Esophagus squamous epithelium (tissue), 5 donors: Measurements from ENCODE around the gene KANK3. TPM values are rescaled to one million over a fixed set of nuclear protein-coding genes. Genes with fewer than 3 reads are reported as not detected.
"Not testable (repeated sequence)": the region's sequence is repeated elsewhere in the genome, so short reads cannot be mapped to it uniquely, and the experiment has no call there.

Source experiments
- DNase-seq: peaks from one replicate; lab custom pipeline; 2025; lab: John Stamatoyannopoulos, UW
- H3K27ac ChIP-seq, 4 donors: fragments of 200-600 bp; sonication (generic); one replicate each; pipeline ENCODE4 v1.5.1; 2016 to 2019; ENCODE audit warnings: mild to moderate bottlenecking in 1 of 4
- H3K27me3 ChIP-seq, 4 donors: fragments of 200-600 bp; sonication (generic); 1 replicate in 3 of 4; 2 replicates in 1 of 4; pipeline versions ENCODE4 v1.5.1 to v1.6.0; 2017 to 2021; ENCODE audit warnings: antibody characterized with exemption in 1 of 4
- H3K36me3 ChIP-seq, 3 donors: fragments of 200-600 bp; sonication (generic); one replicate each; pipeline ENCODE4 v1.5.1; 2016 to 2019
- H3K4me1 ChIP-seq, 3 donors: fragments of 200-600 bp; sonication (generic); one replicate each; pipeline ENCODE4 v1.5.1; 2017 to 2019
- H3K4me3 ChIP-seq, 4 donors: fragments of 200-600 bp; sonication (generic); 1 replicate in 3 of 4; 2 replicates in 1 of 4; pipeline ENCODE4 v1.5.1; 2016 to 2019; ENCODE audit warnings: mild to moderate bottlenecking in 2 of 4, moderate library complexity in 1 of 4
- H3K9me3 ChIP-seq, 3 donors: fragments of 200-600 bp; sonication (generic); one replicate each; pipeline ENCODE4 v1.5.1; 2016 to 2019
- CTCF ChIP-seq, 6 experiments: fragments of 450-650 bp in 4 of 6; fragments of 200-600 bp in 2 of 6; sonication (generic) in 2 of 6; IDR thresholded peaks; one replicate each; pipeline ENCODE4 v1.5.1; 2016 to 2019; ENCODE audit warnings: antibody characterized with exemption in 6 of 6, mild to moderate bottlenecking in 4 of 6, moderate library complexity in 4 of 6
- POLR2A ChIP-seq, 4 donors: fragments of 450-650 bp; IDR thresholded peaks; one replicate each; pipeline ENCODE4 v1.6.1; 2017; ENCODE audit warnings: antibody characterized with exemption in 4 of 4, mild to moderate bottlenecking in 4 of 4, moderate library complexity in 3 of 4
- WGBS, 2 donors: methylation state at CpG; one replicate each; pipeline ENCODE4 v1.1.5; 2018; 5-methylcytosine and 5-hydroxymethylcytosine counted together
- intact Hi-C: fragments of 100-400 bp; cut with DNase I; formaldehyde crosslinking; loops from one replicate; pipeline ENCODE4 v1.15.0; 2022
- total RNA-seq, 4 donors: library from RNA; depleted of rRNA; stranded (reverse); fragments of >200 nt; gene quantifications; one replicate each; pipeline ENCODE4 v1.1.0, GENCODE V29; 2016
- donor health status: DM: yes; HTN: yes; CAD: no.

The KANK3 gene
- total RNA-seq, 4 donors from 2014 or later, result 2.9 to 8.8 (median 4.4) TPM

DNA sequence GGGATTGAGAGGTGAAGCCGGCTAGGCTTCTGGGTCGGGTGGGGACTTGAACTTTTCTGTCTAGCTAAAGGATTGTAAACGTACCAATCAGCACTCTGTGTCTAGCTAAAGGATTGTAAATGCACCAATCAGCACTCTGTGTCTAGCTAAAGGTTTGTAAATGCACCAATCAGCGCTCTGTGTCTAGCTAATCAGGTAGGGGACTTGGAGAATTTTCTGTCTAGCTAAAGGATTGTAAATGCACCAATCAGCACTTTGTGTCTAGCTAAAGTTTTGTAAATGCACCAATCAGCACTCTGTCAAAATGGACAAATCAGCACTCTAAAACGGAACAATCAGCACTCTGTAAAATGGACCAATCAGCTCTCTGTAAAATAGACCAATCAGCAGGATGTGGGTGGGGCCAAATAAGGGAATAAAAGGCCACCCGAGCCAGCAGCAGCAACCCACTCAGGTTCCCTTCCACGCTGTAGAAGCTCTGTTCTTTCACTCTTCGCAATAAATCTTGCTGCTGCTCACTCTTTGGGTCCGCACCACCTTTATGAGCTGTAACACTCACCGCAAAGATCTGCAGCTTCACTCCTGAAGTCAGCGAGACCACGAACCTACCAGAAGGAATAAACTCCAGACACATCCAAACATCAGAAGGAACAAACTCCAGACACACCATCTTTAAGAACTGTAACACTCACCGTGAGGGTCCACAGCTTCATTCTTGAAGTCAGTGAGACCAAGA, 36.3 kb upstream of the KANK3 start:
- H3K4me1 ChIP-seq, result peaks cover 0 to 14% (median 2%) of the 10 kb centered on the region in 3 donors
- H3K27ac ChIP-seq, H3K9me3 ChIP-seq, H3K27me3 ChIP-seq, DNase-seq, intact Hi-C loops, H3K4me3 ChIP-seq: not testable (repeated sequence)
- WGBS, 2 donors, result 94% methylated on average over 13 of the region's 13 CpGs
- H3K36me3 ChIP-seq, result peaks cover 0 to 34% (median 2%) of the 10 kb centered on the region in 3 donors

GRCh38 chr19:8377598-8377997, 34.5 kb upstream of the KANK3 start:
- TF ChIP-seq POLR2A (IDR thresholded peaks at IDR 0.05) (no peak), CTCF (IDR thresholded peaks at IDR 0.05) (no peak)
- WGBS, 2 donors, result no CpG with 5 or more reads among the region's 1 CpG

DNA sequence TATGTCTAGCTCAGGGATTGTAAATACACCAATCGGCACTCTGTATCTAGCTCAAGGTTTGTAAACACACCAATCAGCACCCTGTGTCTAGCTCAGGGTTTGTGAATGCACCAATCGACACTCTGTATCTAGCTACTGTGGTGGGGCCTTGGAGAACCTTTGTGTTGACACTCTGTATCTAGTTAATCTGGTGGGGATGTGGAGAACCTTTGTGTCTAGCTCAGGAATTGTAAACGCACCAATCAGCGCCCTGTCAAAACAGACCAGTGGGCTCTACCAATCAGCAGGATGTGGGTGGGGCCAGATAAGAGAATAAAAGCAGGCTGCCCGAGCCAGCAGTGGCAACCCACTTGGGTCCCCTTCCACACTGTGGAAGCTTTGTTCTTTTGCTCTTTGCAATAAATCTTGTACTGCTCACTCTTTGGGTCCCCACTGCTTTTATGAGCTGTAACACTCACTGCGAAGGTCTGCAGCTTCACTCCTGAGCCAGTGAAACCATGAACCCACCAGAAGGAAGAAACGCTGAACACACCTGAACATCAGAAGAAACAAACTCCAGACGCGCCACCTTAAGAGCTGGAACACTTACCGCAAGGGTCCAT, 33.4 kb upstream of the KANK3 start:
- H3K36me3 ChIP-seq, result peaks cover 0 to 62% (median 7%) of the 10 kb centered on the region in 3 donors
- H3K4me3 ChIP-seq, H3K4me1 ChIP-seq, DNase-seq, H3K27ac ChIP-seq, H3K27me3 ChIP-seq, intact Hi-C loops, H3K9me3 ChIP-seq: not testable (repeated sequence)
- WGBS, 2 donors, result 88 to 91% methylated on average over 8 of the region's 10 CpGs

More at GRCh38 chr19:8377598-8377997, 34.5 kb upstream of the KANK3 start:
- DNase-seq, result no peak
- Histone ChIP-seq H3K9me3 (no peaks in the 10 kb centered on the region), H3K27ac (no peak overlapping the region), H3K27me3 (no peaks in the 10 kb centered on the region), H3K4me1 (peaks cover 0 to 8% (median 0%) of the 10 kb centered on the region in 3 donors), H3K36me3 (peaks cover 0 to 51% (median 7%) of the 10 kb centered on the region in 3 donors), H3K4me3 (no peak overlapping the region)
- intact Hi-C loops, result no loop called here

- H3K4me3 ChIP-seq, intact Hi-C loops, H3K9me3 ChIP-seq, DNase-seq, H3K27me3 ChIP-seq, H3K4me1 ChIP-seq, H3K27ac ChIP-seq: not testable (repeated sequence)
- no CpG with 5 or more reads among the region's 32 CpGs for WGBS, 2 donors
- peaks cover 0 to 69% (median 7%) of the 10 kb centered on the region in 3 donors for H3K36me3 ChIP-seq
These were observed 32.7 kb upstream of the KANK3 start for GRCh38 chr19:8375766-8376165.

DNA sequence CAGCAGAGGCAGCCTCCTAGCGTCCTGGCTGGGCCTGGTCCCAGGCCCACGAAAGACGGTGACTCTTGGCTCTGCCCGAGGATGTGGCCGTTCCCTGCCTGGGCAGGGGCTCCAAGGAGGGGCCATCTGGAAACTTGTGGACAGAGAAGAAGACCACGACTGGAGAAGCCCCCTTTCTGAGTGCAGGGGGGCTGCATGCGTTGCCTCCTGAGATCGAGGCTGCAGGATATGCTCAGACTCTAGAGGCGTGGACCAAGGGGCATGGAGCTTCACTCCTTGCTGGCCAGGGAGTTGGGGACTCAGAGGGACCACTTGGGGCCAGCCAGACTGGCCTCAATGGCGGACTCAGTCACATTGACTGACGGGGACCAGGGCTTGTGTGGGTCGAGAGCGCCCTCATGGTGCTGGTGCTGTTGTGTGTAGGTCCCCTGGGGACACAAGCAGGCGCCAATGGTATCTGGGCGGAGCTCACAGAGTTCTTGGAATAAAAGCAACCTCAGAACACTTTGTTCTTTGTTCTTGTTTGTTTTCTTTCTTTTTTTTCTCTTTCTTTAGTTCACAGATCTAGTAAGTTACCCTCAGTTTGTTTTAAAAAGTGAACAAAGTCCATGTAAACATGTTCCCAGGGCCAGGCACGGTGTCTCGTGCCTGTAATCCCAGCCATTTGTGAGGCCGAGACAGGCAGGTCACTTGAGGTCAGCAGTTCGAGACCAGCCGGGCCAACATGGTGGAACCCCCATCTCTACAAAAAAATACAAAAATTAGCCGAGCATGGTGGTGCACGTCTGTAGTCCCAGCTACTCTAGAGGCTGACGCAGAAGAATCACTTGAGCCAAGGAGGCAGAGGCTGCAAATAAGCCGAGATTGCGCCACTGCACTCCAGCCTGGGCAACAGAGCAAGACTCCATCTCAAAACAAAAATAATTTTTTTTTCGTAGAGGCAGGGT, 31.1 kb upstream of the KANK3 start:
- H3K27me3 ChIP-seq, result no peaks in the 10 kb centered on the region
- H3K27ac ChIP-seq, result peak overlapping the region in 2 of 4 donors; percentile 42 to 44
- peaks cover 0 to 8% (median 0%) of the 10 kb centered on the region in 3 donors for H3K4me1 ChIP-seq
- H3K36me3 ChIP-seq, result peaks cover 0 to 78% (median 7%) of the 10 kb centered on the region in 3 donors
- intact Hi-C loops, result no loop called here
- no peaks in the 10 kb centered on the region for H3K9me3 ChIP-seq
- TF ChIP-seq POLR2A (IDR thresholded peaks at IDR 0.05) (no peak), CTCF (IDR thresholded peaks at IDR 0.05) (peak in 1 of 6 experiments; percentile 24)
- no peak for DNase-seq
- WGBS, 2 donors, result 77 to 82% methylated on average over 16 to 21 of the region's 26 CpGs
- no peak overlapping the region for H3K4me3 ChIP-seq

- peaks cover 15 to 34% (median 26%) of the 10 kb centered on the region in 3 donors for H3K4me1 ChIP-seq
- intact Hi-C loops, result no loop called here
- no peak for DNase-seq
- H3K27me3 ChIP-seq, result no peaks in the 10 kb centered on the region
- WGBS, 2 donors, result 89 to 91% methylated on average over 12 to 14 of the region's 28 CpGs
- no peak overlapping the region for H3K4me3 ChIP-seq
- H3K36me3 ChIP-seq, result peaks cover 0 to 79% (median 7%) of the 10 kb centered on the region in 3 donors
- TF ChIP-seq POLR2A (IDR thresholded peaks at IDR 0.05) (no peak), CTCF (IDR thresholded peaks at IDR 0.05) (no peak)
- H3K9me3 ChIP-seq, result no peaks in the 10 kb centered on the region
- peak overlapping the region in 1 of 4 donors; percentile 62 for H3K27ac ChIP-seq
These were observed 28.1 kb upstream of the KANK3 start for GRCh38 chr19:8371011-8371804.
